Measurements from ENCODE around the gene FCN1.

Gene FCN1

GRCh38 chr9:134902936-134903335 is 14.8 kb downstream of the FCN1 start:
- no peak for TF ChIP-seq CTCF (IDR thresholded peaks at IDR 0.05)
- Histone ChIP-seq H3K27ac (no peak overlapping the region), H3K4me3 (no peak overlapping the region)
- no peak for DNase-seq (ENCODE audit: low spot score)

GRCh38 chr9:134899818-134900217 is 17.9 kb downstream of the FCN1 start:
- Histone ChIP-seq H3K27ac (no peak overlapping the region), H3K4me3 (no peak overlapping the region)
- TF ChIP-seq CTCF (IDR thresholded peaks at IDR 0.05) = no peak
- no peak for DNase-seq (ENCODE audit: low spot score)

- no peak overlapping the region for H3K27ac ChIP-seq
- TF ChIP-seq CTCF (IDR thresholded peaks at IDR 0.05) = no peak
- no peak for DNase-seq (ENCODE audit: low spot score)
- no peak overlapping the region for H3K4me3 ChIP-seq
These were observed 18.5 kb downstream of the FCN1 start for GRCh38 chr9:134899168-134899567.

GRCh38 chr9:134898319-134898718 is 19.4 kb downstream of the FCN1 start:
- Histone ChIP-seq H3K4me3 (no peak overlapping the region), H3K27ac (peak overlapping the region in 1 of 2 donors; percentile 32)
- no peak for DNase-seq (ENCODE audit: low spot score)
- TF ChIP-seq CTCF (IDR thresholded peaks at IDR 0.05) = no peak

- Histone ChIP-seq H3K27ac (no peak overlapping the region), H3K4me3 (no peak overlapping the region)
- TF ChIP-seq CTCF (IDR thresholded peaks at IDR 0.05) = no peak
- DNase-seq (ENCODE audit: low spot score) = no peak
These were observed 20.0 kb downstream of the FCN1 start for GRCh38 chr9:134897584-134898170.

GRCh38 chr9:134896834-134897583 is 20.7 kb downstream of the FCN1 start:
- TF ChIP-seq CTCF (IDR thresholded peaks at IDR 0.05) = no peak
- Histone ChIP-seq H3K4me3 (no peak overlapping the region), H3K27ac (peak overlapping the region in 1 of 2 donors; percentile 50)
- DNase-seq (ENCODE audit: low spot score) = peak; percentile 58
